NB4 (cell line): Measurements from ENCODE around the gene ARID3C.

Source experiments
- DNase-seq: peaks from one replicate; pipeline ENCODE4 v3.0.0; 2010; ENCODE audit warnings: low read depth
- H3K4me3 ChIP-seq: one replicate; pipeline ENCODE4 v1.5.1; 2011; ENCODE audit warnings: mild to moderate bottlenecking, low read depth, low read length, moderate library complexity
- MYC ChIP-seq: IDR thresholded peaks from 2 replicates; pipeline ENCODE4 v1.6.1; 2011; ENCODE audit warnings: low read depth, low read length
- POLR2A ChIP-seq: IDR thresholded peaks from 2 replicates; pipeline ENCODE4 v1.6.1; 2011; ENCODE audit warnings: mild to moderate bottlenecking; ENCODE audit not compliant: insufficient read length; ENCODE audit errors: extremely low read depth
- TF ChIP-seq, protein P1 (sequence below): IDR thresholded peaks from 2 replicates; pipeline ENCODE4 v1.6.1; 2011; ENCODE audit warnings: low read depth, low read length
- TF ChIP-seq, protein P2 (sequence below): IDR thresholded peaks from one replicate; pipeline ENCODE4 v1.5.1; 2012; ENCODE audit warnings: low read depth, low read length

ARID3C gene

DNA sequence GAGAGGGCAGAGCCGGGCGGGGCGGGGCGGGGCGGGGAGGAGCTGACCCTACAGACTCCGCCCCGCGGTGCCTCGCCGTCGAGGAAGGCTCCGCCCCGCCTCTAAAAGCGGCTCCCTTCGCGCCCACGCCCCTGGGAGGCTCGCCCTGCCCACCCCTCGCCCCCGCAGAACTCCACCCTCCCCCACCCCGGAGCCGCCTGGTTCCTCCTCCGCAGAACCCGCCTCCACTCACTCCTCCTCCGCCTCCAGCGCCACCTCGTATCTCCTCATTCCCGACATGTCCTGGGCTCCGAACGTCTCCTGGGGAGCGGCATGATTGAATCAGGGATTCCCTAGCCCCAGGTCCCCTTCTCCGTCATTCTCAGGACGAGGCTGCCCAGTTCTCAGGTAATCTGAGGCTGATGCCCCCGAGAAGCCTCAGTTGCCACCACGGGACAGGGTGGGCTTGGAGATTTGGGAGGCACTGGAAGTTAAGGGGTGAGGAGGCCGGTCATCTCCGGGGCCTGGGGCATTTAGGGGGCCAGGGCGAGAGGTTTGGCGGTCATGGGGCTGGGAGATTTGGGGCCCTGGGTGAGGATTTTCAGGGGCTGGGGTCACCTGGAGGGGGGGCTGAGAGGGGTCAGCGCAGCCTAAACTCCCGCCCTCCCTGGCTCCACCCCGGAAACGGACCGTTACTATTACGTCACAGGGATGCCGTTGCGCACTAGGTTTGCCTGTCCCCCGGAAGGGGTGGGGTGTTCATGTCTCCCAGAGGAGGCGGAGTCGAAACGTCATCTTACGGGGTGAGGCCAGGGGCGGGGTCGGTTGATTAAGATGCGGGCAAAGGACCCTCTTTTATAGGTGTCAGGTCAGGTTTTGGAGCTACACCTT is 36.8 kb upstream of the ARID3C start:
- peak overlapping the region; percentile 60 for H3K4me3 ChIP-seq
- TF ChIP-seq POLR2A = peak; percentile 74
- TF ChIP-seq MYC = no peak
- TF ChIP-seq, protein P1, sequence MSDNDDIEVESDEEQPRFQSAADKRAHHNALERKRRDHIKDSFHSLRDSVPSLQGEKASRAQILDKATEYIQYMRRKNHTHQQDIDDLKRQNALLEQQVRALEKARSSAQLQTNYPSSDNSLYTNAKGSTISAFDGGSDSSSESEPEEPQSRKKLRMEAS = no peak
- TF ChIP-seq, protein P2, sequence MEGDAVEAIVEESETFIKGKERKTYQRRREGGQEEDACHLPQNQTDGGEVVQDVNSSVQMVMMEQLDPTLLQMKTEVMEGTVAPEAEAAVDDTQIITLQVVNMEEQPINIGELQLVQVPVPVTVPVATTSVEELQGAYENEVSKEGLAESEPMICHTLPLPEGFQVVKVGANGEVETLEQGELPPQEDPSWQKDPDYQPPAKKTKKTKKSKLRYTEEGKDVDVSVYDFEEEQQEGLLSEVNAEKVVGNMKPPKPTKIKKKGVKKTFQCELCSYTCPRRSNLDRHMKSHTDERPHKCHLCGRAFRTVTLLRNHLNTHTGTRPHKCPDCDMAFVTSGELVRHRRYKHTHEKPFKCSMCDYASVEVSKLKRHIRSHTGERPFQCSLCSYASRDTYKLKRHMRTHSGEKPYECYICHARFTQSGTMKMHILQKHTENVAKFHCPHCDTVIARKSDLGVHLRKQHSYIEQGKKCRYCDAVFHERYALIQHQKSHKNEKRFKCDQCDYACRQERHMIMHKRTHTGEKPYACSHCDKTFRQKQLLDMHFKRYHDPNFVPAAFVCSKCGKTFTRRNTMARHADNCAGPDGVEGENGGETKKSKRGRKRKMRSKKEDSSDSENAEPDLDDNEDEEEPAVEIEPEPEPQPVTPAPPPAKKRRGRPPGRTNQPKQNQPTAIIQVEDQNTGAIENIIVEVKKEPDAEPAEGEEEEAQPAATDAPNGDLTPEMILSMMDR = no peak
- peak; percentile 95 for DNase-seq

DNA sequence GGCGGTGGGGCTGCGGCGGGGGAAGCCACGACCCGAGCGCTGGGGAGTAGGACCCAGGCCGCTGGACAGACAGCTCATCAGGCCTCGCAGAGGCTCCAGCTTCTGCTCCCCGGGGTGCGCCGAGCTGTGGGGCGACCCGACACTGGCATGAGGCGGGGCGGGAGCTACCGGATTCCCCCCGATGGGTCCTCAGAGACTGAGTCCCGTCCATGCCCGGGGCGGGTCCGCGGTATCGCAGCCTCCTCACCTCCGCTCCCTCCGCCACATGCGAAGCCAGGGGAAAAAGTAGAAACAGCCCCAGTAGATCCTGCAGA is 36.2 kb upstream of the ARID3C start:
- peak overlapping the region; percentile 46 for H3K4me3 ChIP-seq
- TF ChIP-seq, protein P2 = no peak
- 0 out of 2 replicates have a peak, but pooled peaks have one; percentile 18 for TF ChIP-seq MYC
- TF ChIP-seq, protein P1 = peak; percentile 42; the same call in 1 of the 2 replicates
- no peak for DNase-seq

DNA sequence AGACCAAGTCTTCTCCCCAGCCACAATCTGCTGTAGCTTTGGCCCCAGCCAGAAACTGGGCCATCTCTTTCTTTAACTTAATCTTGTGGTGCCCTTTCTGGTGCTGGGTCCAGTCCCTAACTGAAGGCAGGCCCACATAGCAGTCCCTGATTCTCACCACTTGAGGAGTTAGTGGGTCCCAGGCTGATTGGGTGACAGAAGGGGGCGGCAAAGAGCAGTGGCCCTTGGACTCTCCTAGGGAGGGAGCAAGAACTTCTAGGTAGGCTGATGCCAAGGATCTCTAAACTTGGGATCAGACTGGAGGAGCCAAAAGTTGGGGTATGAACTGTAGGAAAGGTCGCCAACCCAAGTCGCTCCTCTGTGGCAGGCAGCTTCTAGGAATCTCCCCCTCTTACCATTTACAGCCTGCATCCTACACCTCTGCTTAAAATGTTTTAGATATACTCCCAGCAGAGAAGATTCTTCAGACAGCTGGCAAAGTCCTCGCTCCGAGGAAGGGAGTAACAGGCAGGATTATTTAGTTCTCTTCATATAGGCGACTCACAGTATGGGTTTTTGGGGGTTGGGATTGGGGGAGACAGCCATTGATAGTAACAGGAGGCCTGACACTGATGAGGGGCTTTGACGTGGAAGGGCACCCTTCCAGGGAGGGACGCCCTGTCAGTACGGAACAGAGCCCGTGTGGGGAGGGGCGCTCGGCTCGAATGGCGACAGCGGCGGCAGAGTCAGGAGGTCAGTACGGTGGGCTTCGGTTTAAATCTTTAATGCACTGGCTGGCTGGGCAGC is 35.6 kb upstream of the ARID3C start:
- peak; percentile 91 for DNase-seq
- TF ChIP-seq MYC (peak; percentile 33; the same call in 1 of the 2 replicates), POLR2A (no peak)
- TF ChIP-seq, protein P2 = peak; percentile 100
- TF ChIP-seq, protein P1 = no peak
- peak overlapping the region; percentile 46 for H3K4me3 ChIP-seq

DNA sequence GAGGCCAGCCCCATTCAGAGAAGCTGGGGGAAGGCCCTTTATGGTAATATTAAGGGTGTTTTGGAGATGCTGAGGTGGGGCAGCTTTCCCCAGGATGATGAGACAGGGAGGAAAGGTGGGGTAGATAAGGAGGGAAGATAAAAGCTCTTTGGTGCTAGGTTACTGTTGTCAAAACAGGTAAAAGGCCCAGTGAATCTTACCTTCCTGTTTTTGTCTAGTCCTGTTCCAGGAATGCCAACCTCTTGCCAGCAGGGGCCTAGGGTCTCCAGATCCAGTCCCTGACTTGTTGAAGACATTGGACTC is 34.4 kb upstream of the ARID3C start:
- no peak for TF ChIP-seq POLR2A
- TF ChIP-seq, protein P1 = no peak
- TF ChIP-seq, protein P2 = no peak
- TF ChIP-seq MYC = no peak
- DNase-seq = no peak
- no peak overlapping the region for H3K4me3 ChIP-seq

DNA sequence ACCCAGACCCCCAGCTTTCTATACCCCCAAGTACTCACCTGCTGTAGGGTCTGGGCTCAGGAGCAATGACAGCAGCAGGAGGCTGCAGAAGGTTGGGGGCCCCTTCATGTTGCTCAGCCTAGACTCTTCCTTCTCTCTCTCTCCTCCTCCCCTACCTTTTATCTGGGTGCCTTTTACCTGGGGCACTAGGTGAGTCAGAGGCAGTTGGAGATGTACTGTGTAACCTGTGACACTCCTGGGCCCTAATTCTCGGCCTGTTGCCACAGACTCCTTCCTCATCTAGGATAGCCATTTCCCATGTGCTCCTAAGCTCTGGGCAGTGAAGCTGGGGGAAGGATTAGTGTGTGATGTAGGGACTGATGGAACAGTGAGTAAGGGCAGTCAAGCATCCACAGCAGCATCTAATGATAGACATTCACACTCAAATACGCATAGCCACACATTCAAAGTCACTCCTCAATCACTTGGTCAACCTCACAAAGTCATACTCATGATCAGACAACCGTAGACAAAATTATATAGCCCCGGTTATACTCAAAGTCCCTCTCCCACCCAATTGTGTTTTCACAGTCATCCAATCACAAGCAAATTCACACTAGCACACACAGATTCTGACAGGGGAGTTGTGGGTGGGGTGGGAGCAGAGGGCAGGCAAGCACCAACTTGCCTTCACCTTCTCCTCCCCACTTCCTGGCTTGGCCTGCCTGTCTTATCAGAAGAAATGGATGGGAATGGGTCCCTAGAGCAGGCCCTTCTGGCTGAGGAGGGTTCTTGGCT is 33.8 kb upstream of the ARID3C start, which contains the start of gene CCL27:
Gene CCL27, minus strand, starts transcription at position 132 of the 777 bp plus-strand sequence. Its CDS starts 24 bp downstream, at position 108.
- H3K4me3 ChIP-seq = no peak within 1 kb of the TSS
- no peak for TF ChIP-seq POLR2A
- TF ChIP-seq MYC = no peak
- TF ChIP-seq, protein P1 = no peak
- TF ChIP-seq, protein P2 = no peak
- DNase-seq = no peak
